Astrocyte (in vitro differentiated cells and primary cell): Measurements from ENCODE around the gene RCOR1.

ENCODE experiments used
- EZH2 ChIP-seq: IDR thresholded peaks from 2 replicates; pipeline ENCODE4 v1.6.1; 2012; ENCODE audit warnings: mild to moderate bottlenecking, low read length, inconsistent platforms; ENCODE audit not compliant: insufficient read depth
- TF ChIP-seq, protein P1 (sequence below): IDR thresholded peaks from 2 replicates; pipeline ENCODE4 v1.5.1; 2011; ENCODE audit warnings: low read depth, mild to moderate bottlenecking, inconsistent platforms, low read length, moderate library complexity; ENCODE audit not compliant: insufficient read depth

GRCh38 chr14:102737402-102738372, 145.2 kb downstream of the RCOR1 start:
- TF ChIP-seq, protein P1, sequence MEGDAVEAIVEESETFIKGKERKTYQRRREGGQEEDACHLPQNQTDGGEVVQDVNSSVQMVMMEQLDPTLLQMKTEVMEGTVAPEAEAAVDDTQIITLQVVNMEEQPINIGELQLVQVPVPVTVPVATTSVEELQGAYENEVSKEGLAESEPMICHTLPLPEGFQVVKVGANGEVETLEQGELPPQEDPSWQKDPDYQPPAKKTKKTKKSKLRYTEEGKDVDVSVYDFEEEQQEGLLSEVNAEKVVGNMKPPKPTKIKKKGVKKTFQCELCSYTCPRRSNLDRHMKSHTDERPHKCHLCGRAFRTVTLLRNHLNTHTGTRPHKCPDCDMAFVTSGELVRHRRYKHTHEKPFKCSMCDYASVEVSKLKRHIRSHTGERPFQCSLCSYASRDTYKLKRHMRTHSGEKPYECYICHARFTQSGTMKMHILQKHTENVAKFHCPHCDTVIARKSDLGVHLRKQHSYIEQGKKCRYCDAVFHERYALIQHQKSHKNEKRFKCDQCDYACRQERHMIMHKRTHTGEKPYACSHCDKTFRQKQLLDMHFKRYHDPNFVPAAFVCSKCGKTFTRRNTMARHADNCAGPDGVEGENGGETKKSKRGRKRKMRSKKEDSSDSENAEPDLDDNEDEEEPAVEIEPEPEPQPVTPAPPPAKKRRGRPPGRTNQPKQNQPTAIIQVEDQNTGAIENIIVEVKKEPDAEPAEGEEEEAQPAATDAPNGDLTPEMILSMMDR: no peak
- no peak for TF ChIP-seq EZH2
